CD8-positive, alpha-beta memory T cell (primary cell): Measurements from ENCODE around the gene KDM4C. TPM values are rescaled to one million over a fixed set of nuclear protein-coding genes. Genes with fewer than 3 reads are reported as not detected.

ENCODE experiments used
- CTCF ChIA-PET: fragments of 350-600 bp; sonication (Branson Sonifier 250); formaldehyde crosslinking; loops from one replicate; lab custom pipeline; 2021; ENCODE audit warnings: antibody characterized with exemption; lab: Charles Lee
- POLR2A ChIA-PET: fragments of 350-600 bp; sonication (Branson Sonifier 250); formaldehyde crosslinking; loops from one replicate; lab custom pipeline; 2021; ENCODE audit warnings: antibody characterized with exemption; lab: Charles Lee
- DNase-seq, 5 donors: peaks; one replicate each; pipeline versions ENCODE4 v3.0.0 to v3.0.0-alpha.2; 2020 to 2022; ENCODE audit warnings: mixed read lengths in 1 of 5
- H3K27ac ChIP-seq: one replicate; pipeline ENCODE4 v1.7.0; 2013; ENCODE audit warnings: low read depth, mild to moderate bottlenecking, low read length, moderate library complexity
- H3K27me3 ChIP-seq: 2 replicates; pipeline ENCODE4 v1.7.0; 2013; ENCODE audit warnings: low read length, mild to moderate bottlenecking; ENCODE audit not compliant: insufficient read depth, poor library complexity, severe bottlenecking
- H3K36me3 ChIP-seq: 2 replicates; pipeline ENCODE4 v1.7.0; 2013; ENCODE audit warnings: mild to moderate bottlenecking, low read length, moderate library complexity; ENCODE audit not compliant: insufficient read depth
- H3K4me1 ChIP-seq: 2 replicates; pipeline ENCODE4 v1.7.0; 2013; ENCODE audit warnings: mild to moderate bottlenecking, low read length, moderate library complexity; ENCODE audit not compliant: insufficient read depth
- H3K4me3 ChIP-seq: 2 replicates; pipeline ENCODE4 v1.7.0; 2013; ENCODE audit warnings: mild to moderate bottlenecking, low read length
- H3K9me3 ChIP-seq: 2 replicates; pipeline ENCODE4 v1.7.0; 2013; ENCODE audit warnings: mild to moderate bottlenecking, low read length
- H3K27ac Mint-ChIP-seq, 8 donors: one replicate each; pipeline ENCODE4 v1.8.0; 2020 to 2021; ENCODE audit warnings: mixed read lengths in 8 of 8, mild to moderate bottlenecking in 6 of 8, inconsistent platforms in 3 of 8, moderate library complexity in 3 of 8
- H3K27me3 Mint-ChIP-seq, 2 donors: one replicate each; pipeline ENCODE4 v1.8.0; 2020 to 2021; ENCODE audit warnings: mixed read lengths in 2 of 2, mild to moderate bottlenecking in 1 of 2, moderate library complexity in 1 of 2
- H3K36me3 Mint-ChIP-seq, 3 donors: one replicate each; pipeline ENCODE4 v1.8.0; 2020 to 2021; ENCODE audit warnings: mixed read lengths in 3 of 3, inconsistent platforms in 1 of 3, mild to moderate bottlenecking in 1 of 3
- H3K4me1 Mint-ChIP-seq, 3 donors: one replicate each; pipeline ENCODE4 v1.8.0; 2020 to 2021; ENCODE audit warnings: mixed read lengths in 3 of 3, inconsistent platforms in 1 of 3, mild to moderate bottlenecking in 1 of 3
- H3K4me3 Mint-ChIP-seq, 7 donors: one replicate each; pipeline ENCODE4 v1.8.0; 2020 to 2021; ENCODE audit warnings: mixed read lengths in 7 of 7, mild to moderate bottlenecking in 6 of 7, moderate library complexity in 4 of 7, inconsistent platforms in 2 of 7
- H3K9me3 Mint-ChIP-seq, 5 donors: one replicate each; pipeline ENCODE4 v1.8.0; 2020 to 2022; ENCODE audit warnings: mixed read lengths in 5 of 5, mild to moderate bottlenecking in 3 of 5, moderate library complexity in 2 of 5, inconsistent platforms in 1 of 5
- polyA plus RNA-seq: library from polyadenylated mRNA; unstranded; fragments of 300-500 nt; fragmentation: Illumina TruSeq; gene quantifications from one replicate; pipeline ENCODE4 v1.2.3, GENCODE V29; 2021
- total RNA-seq, 2 experiments: library from RNA; stranded (reverse); gene quantifications; one replicate each; pipeline ENCODE4 v1.2.3, GENCODE V29; 2021

The KDM4C gene
- total and polyA plus RNA-seq, 3 experiments from 2014 or later = 25.9 to 31.9 (median 26.8) TPM

DNA sequence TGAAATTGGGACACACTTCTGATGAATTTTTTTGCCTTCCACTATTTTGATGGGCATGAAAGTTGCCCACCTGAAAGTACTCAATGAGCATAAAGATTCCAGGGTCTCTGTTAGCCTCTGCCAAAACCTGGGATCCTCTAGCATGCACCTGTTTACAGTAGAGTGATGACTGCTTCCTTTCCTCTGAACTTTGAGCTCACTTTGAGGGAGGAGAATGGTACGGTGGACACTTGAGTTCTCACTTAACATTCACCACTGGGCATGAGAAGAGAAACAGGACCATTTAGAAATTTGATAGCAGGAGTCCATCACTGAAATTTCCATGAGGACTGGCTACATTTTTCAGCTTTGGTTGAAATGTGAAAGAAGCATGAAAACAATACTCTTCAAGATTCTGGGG is 374.8 kb downstream of the KDM4C start:
- Mint-ChIP-seq H3K27ac (no peak overlapping the region), H3K4me3 (no peak overlapping the region), H3K9me3 (no peaks in the 10 kb centered on the region), H3K36me3 (peaks cover 31 to 91% (median 47%) of the 10 kb centered on the region in 3 donors), H3K4me1 (no peaks in the 10 kb centered on the region), H3K27me3 (no peaks in the 10 kb centered on the region)
- peaks cover 11% of the 10 kb centered on the region for H3K36me3 ChIP-seq
- ChIA-PET CTCF (no interaction called here), POLR2A (no interaction called here)
- no peaks in the 10 kb centered on the region for H3K27me3 ChIP-seq
- H3K27ac ChIP-seq = no peak overlapping the region
- no peaks in the 10 kb centered on the region for H3K9me3 ChIP-seq
- DNase-seq = no peak
- H3K4me3 ChIP-seq = no peak overlapping the region
- no peaks in the 10 kb centered on the region for H3K4me1 ChIP-seq

- Histone ChIP-seq H3K36me3 (no peaks in the 10 kb centered on the region), H3K9me3 (no peaks in the 10 kb centered on the region), H3K27me3 (no peaks in the 10 kb centered on the region), H3K4me1 (no peaks in the 10 kb centered on the region), H3K4me3 (no peak overlapping the region), H3K27ac (no peak overlapping the region)
- no peaks in the 10 kb centered on the region for H3K4me1 Mint-ChIP-seq
- peaks cover 0 to 1% of the 10 kb centered on the region in 2 donors for H3K27me3 Mint-ChIP-seq
- H3K36me3 Mint-ChIP-seq = peaks cover 11 to 79% (median 33%) of the 10 kb centered on the region in 3 donors
- DNase-seq = no peak
- H3K9me3 Mint-ChIP-seq = no peaks in the 10 kb centered on the region
- peak overlapping the region in 1 of 8 donors; percentile 51 for H3K27ac Mint-ChIP-seq
- ChIA-PET POLR2A (no interaction called here), CTCF (no interaction called here)
- no peak overlapping the region for H3K4me3 Mint-ChIP-seq
Observed at GRCh38 chr9:7135735-7136134, 378.0 kb downstream of the KDM4C start.

GRCh38 chr9:7137040-7137439 is 379.3 kb downstream of the KDM4C start:
- Mint-ChIP-seq H3K4me1 (peaks cover 0 to under 1% (median 0%) of the 10 kb centered on the region in 3 donors), H3K27ac (no peak overlapping the region)
- no peaks in the 10 kb centered on the region for H3K36me3 ChIP-seq

DNA sequence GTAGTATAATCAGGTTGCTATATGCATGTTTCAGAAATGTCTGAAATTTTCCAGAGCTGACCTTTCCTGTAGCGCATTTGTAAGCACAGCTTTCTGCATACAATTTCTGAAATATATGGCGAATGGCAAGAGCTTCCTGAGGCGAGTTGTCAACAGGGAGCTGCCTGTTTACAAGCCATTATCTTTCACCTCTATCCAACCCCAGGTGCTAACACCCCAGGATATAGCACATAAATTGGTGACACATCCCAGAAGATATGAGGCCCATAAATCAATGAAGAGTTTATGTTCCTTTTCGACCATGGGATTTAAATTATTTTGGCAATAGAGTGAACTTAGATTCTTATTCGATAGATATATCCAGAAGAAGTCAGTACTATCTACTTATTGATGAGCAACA is 379.8 kb downstream of the KDM4C start:
- no peak overlapping the region for H3K4me3 Mint-ChIP-seq
- CTCF ChIA-PET = no interaction called here
- no peak overlapping the region for H3K27ac ChIP-seq
- POLR2A ChIA-PET = no interaction called here
- no peaks in the 10 kb centered on the region for H3K27me3 ChIP-seq
- H3K27ac Mint-ChIP-seq = no peak overlapping the region
- H3K4me1 Mint-ChIP-seq = peaks cover 0 to 4% (median 1%) of the 10 kb centered on the region in 3 donors
- H3K4me1 ChIP-seq = no peaks in the 10 kb centered on the region
- no peaks in the 10 kb centered on the region for H3K9me3 Mint-ChIP-seq
- peaks cover 0 to 1% of the 10 kb centered on the region in 2 donors for H3K27me3 Mint-ChIP-seq
- no peaks in the 10 kb centered on the region for H3K9me3 ChIP-seq
- H3K36me3 ChIP-seq = no peaks in the 10 kb centered on the region
- H3K4me3 ChIP-seq = no peak overlapping the region
- peaks cover 18 to 68% (median 35%) of the 10 kb centered on the region in 3 donors for H3K36me3 Mint-ChIP-seq
- DNase-seq = no peak

More at GRCh38 chr9:7137040-7137439, 379.3 kb downstream of the KDM4C start:
- POLR2A ChIA-PET = no interaction called here
- no peaks in the 10 kb centered on the region for H3K9me3 ChIP-seq
- H3K27me3 ChIP-seq = no peaks in the 10 kb centered on the region
- no peak for DNase-seq
- no peaks in the 10 kb centered on the region for H3K4me1 ChIP-seq
- H3K4me3 ChIP-seq = no peak overlapping the region
- no peak overlapping the region for H3K27ac ChIP-seq
- Mint-ChIP-seq H3K9me3 (no peaks in the 10 kb centered on the region), H3K27me3 (peaks cover 0 to 1% of the 10 kb centered on the region in 2 donors), H3K36me3 (peaks cover 15 to 71% (median 34%) of the 10 kb centered on the region in 3 donors), H3K4me3 (no peak overlapping the region)
- CTCF ChIA-PET = no interaction called here

GRCh38 chr9:7139886-7140285 is 382.1 kb downstream of the KDM4C start:
- H3K36me3 ChIP-seq = no peaks in the 10 kb centered on the region
- H3K27ac ChIP-seq = no peak overlapping the region
- no peaks in the 10 kb centered on the region for H3K27me3 ChIP-seq
- no peak overlapping the region for H3K4me3 ChIP-seq
- ChIA-PET CTCF (no interaction called here), POLR2A (no interaction called here)
- Mint-ChIP-seq H3K4me3 (no peak overlapping the region), H3K9me3 (no peaks in the 10 kb centered on the region), H3K27ac (no peak overlapping the region), H3K27me3 (peaks cover 0 to 1% of the 10 kb centered on the region in 2 donors), H3K36me3 (peaks cover 18 to 69% (median 30%) of the 10 kb centered on the region in 3 donors), H3K4me1 (peaks cover 3 to 4% (median 4%) of the 10 kb centered on the region in 3 donors)
- DNase-seq = no peak
- H3K9me3 ChIP-seq = no peaks in the 10 kb centered on the region
- H3K4me1 ChIP-seq = no peaks in the 10 kb centered on the region

DNA sequence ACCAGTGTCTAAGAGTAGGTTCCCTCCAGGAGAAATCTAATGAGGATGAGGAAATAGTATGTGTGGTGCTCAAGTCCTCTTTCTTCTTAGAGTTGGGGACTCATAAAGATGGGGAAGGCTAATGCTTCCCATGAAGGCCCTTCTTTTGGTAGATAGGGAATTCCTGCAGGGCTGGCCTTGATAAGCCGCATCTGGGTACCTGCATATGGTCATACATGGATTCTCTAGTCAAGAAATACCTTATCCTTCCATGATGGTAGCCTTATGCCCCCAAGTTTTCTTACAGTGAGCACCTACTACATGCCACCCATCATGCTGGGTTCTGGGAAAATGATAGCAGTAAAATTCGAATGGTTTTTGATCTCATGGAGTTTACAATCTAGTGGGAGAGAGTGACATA is 382.6 kb downstream of the KDM4C start:
- no peaks in the 10 kb centered on the region for H3K4me1 ChIP-seq
- no peaks in the 10 kb centered on the region for H3K9me3 ChIP-seq
- Mint-ChIP-seq H3K9me3 (no peaks in the 10 kb centered on the region), H3K36me3 (peaks cover 13 to 68% (median 27%) of the 10 kb centered on the region in 3 donors), H3K4me3 (no peak overlapping the region), H3K4me1 (peaks cover 4 to 6% (median 4%) of the 10 kb centered on the region in 3 donors), H3K27ac (no peak overlapping the region), H3K27me3 (peaks cover 0 to 1% of the 10 kb centered on the region in 2 donors)
- no peak overlapping the region for H3K27ac ChIP-seq
- ChIA-PET POLR2A (no interaction called here), CTCF (no interaction called here)
- no peaks in the 10 kb centered on the region for H3K36me3 ChIP-seq
- DNase-seq = no peak
- no peak overlapping the region for H3K4me3 ChIP-seq
- no peaks in the 10 kb centered on the region for H3K27me3 ChIP-seq

DNA sequence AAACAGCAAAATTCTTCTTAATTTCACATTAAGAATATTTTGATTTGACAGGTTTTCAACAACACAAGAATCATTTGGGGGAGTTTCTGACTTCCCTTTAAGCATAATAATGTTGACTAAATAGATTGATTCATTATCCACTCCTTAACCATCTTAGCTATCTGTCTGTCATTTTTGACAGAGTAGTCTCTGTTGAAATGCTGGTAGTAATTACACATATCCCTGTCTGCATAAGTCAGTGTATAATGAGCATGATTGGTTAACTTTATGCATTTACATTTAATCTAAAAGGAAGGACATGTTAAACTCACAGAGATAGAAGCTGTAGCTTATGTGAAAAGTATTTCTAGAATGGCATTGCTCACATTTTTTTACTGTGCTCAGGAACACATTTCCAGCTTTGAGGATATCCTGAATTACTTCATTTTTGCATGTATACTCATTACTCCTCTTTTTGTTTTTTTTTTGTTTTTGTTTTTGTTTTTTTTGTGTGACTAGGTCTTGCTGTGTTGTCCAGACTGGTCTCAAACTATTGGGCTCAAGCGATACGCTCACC is 385.9 kb downstream of the KDM4C start:
- peaks cover 12 to 23% (median 17%) of the 10 kb centered on the region in 3 donors for H3K4me1 Mint-ChIP-seq
- ChIA-PET CTCF (no interaction called here), POLR2A (no interaction called here)
- Histone ChIP-seq H3K27ac (no peak overlapping the region), H3K27me3 (no peaks in the 10 kb centered on the region), H3K9me3 (no peaks in the 10 kb centered on the region), H3K4me1 (peaks cover 3% of the 10 kb centered on the region), H3K36me3 (no peaks in the 10 kb centered on the region), H3K4me3 (no peak overlapping the region)
- no peaks in the 10 kb centered on the region for H3K9me3 Mint-ChIP-seq
- DNase-seq = no peak
- H3K27me3 Mint-ChIP-seq = no peaks in the 10 kb centered on the region
- H3K27ac Mint-ChIP-seq = peak overlapping the region in 3 of 8 donors; percentile 26 to 50 (median 47)
- peaks cover 13 to 73% (median 16%) of the 10 kb centered on the region in 3 donors for H3K36me3 Mint-ChIP-seq
- no peak overlapping the region for H3K4me3 Mint-ChIP-seq

- peaks cover 10% of the 10 kb centered on the region for H3K4me1 ChIP-seq
- no peak for DNase-seq
- H3K27ac ChIP-seq = no peak overlapping the region
- H3K4me3 Mint-ChIP-seq = no peak overlapping the region
- peaks cover 13 to 70% (median 14%) of the 10 kb centered on the region in 3 donors for H3K36me3 Mint-ChIP-seq
- H3K27me3 ChIP-seq = no peaks in the 10 kb centered on the region
- H3K9me3 Mint-ChIP-seq = no peaks in the 10 kb centered on the region
- H3K27ac Mint-ChIP-seq = peak overlapping the region in 3 of 8 donors; percentile 26 to 50 (median 47)
- ChIA-PET POLR2A (no interaction called here), CTCF (no interaction called here)
- no peaks in the 10 kb centered on the region for H3K9me3 ChIP-seq
- H3K4me1 Mint-ChIP-seq = peaks cover 15 to 30% (median 23%) of the 10 kb centered on the region in 3 donors
- H3K36me3 ChIP-seq = no peaks in the 10 kb centered on the region
- no peak overlapping the region for H3K4me3 ChIP-seq
- no peaks in the 10 kb centered on the region for H3K27me3 Mint-ChIP-seq
Observed at GRCh38 chr9:7144265-7145046, 386.7 kb downstream of the KDM4C start.
